ENCODE measurements around the gene REXO4.
"Not testable (repeated sequence)": the region's sequence is repeated elsewhere in the genome, so short reads cannot be mapped to it uniquely, and the experiment has no call there.

Gene REXO4, protein sequence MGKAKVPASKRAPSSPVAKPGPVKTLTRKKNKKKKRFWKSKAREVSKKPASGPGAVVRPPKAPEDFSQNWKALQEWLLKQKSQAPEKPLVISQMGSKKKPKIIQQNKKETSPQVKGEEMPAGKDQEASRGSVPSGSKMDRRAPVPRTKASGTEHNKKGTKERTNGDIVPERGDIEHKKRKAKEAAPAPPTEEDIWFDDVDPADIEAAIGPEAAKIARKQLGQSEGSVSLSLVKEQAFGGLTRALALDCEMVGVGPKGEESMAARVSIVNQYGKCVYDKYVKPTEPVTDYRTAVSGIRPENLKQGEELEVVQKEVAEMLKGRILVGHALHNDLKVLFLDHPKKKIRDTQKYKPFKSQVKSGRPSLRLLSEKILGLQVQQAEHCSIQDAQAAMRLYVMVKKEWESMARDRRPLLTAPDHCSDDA

DNA sequence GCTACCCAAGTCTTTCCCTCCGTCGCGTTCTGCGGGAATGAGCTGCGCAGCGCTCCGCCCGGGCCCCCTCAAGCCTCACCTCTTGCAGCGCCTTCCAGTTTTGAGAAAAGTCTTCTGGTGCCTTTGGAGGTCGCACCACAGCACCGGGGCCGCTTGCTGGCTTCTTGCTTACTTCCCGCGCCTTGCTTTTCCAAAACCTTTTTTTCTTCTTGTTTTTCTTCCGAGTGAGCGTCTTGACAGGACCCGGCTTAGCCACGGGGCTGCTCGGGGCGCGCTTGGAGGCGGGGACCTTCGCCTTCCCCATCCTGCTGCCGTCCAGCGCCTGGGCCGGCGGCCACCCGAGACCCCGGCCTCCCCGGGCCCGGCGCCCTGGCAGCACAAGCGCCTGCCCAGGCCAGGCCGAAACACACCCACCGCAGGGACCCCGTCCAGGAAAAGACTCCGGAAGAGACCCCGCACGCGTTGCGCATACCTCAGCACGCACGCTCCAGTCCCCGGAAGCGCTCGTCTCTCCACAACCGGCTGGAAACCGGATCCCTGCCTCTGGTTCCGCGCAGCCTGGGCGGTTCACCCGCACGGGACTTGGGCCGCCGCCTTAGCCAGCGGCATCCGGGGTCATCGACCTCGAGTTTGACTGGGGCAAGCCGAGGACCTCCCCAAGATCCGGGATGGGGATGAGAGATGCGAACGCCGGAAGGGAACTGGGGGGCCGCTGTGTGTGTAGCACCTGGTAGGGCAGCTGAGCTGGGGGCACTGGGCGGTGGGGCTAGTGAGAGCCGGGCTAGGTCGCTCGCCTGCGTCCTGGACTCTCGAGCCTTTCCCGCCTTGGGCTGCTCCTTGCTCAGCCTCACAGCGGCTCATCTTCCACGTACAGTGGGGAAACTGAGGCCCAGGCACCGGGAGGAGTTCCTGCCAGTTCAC is at the start of gene REXO4:
Gene REXO4 (minus strand): TSS at position 470 of the 921 bp plus-strand sequence. CDS start 166 bp downstream, at position 304.
- no peak for FAIRE-seq

DNA sequence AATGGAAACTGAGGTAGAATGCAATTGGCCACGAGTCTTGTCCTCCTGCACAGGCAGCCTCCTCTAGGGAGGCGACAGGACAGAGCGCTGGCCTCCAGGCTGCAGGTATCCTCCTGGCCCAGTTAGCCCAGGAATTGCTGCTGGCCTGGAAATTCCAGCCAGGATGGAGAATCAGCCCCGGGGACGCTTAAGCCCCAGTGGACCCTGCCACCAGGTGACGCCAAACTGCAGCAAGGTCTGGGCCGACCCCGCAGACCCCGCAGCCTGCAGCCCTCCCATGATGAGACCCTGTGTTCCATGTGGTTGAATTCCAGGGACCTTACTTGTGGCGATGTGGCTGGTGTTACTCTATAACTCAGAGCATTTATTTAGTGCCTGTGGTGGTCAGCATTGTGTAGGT is 49.3 kb upstream of the REXO4 start:
- FAIRE-seq: no peak

DNA sequence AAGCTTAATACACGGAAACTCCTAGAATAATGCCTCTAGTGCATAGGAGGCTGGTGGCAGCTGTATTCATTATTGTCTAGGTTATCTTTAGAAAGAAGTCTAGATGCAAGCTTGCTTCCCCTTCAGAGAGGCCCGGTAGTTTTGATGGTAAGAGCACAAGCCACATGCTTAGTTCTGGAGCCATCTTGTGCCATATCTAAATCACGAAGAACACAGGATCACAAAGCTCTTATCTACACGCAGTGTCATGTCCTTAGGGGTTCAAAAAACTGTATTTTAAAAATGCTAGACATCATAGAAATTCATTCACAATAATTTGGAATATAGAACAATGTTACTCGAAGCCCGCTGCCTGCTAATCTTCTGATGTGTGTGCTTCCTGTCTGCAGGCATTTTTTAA is 48.2 kb upstream of the REXO4 start:
- FAIRE-seq: no peak

DNA sequence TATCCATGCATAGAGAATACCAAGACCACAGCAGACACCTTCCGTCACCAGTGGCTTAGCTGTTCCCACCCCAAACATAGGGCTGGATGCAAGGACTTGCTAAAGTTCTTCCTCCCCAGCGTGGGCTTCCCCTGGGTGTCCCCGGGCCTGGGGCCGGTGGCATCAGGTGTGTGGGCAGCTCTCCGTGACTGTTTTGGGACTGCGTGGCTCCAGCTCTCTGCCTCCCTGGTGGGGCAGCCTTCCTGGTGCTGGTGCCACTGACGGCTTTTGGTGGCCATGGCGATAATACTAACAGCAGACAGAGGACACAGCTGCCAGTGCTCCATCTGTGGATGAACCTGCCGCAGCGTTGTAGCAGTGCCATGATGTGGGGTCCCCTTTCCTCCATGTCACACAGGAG is 46.8 kb upstream of the REXO4 start:
- FAIRE-seq: no peak

DNA sequence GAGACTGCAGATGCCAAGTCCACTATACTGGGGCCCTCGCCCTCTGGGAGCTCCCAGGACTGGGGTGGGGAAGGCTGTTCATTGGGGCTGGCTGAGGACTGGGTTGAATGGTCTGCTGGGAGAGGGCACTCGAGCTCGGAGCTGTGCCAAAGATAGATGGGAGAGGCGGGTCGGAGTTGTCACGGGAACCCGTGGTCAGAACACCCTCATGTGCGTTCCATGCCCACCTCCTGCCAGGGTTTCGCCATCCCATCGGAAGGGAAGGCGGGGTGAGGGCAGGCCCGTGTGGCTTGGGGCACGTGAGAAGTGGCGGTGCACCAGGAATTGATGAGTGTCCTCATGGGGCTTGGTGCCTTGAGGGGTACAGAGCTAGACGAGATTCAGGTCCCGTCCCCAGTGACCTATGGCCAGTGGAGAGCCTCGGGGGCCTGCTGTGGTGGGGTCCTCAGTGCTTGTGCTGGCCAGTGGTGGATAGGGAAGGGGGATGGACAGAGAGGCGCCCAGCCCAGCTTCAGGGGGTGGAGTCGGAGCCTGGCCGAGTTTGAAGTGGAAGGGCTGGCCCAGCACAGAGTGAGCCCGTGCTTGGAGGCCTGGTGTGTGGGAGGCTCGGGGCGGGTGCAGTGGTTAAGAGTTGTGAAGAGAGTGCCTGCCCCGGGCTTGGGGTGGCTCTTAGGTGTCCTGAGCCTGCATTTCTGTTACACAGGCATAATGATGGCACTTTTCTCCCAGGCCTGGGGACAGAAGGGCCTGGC is 46.2 kb upstream of the REXO4 start:
- no peak for FAIRE-seq

DNA sequence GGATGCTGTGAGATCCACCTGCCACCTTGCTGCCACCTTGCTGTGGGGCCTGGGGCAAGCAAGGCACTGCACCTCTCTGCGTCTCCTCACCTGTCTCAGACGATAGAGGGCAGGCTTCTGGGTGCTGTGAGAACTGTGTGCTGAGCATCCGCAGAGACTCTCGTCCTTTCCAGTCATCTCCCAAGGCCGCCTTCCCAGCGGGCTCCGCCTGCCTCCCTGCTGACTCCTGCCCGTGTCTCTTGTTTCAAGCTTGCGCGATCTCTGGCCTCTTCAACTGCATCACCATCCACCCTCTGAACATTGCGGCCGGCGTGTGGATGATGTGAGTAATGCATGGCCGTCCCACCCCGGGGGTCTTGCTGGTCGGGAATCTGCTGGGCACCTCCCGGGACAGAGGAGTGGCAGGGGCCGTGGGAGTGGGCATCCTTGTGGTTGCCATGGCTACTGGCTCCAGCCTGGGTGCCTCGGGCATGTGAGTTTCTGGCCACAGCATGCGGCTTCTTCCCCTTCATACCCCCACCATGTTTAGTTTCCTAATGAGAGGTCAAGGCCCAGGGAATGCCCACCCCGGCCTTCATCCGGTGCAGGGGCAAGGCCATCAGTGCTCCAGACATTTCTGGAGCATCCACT is 45.5 kb upstream of the REXO4 start:
- no peak for FAIRE-seq

DNA sequence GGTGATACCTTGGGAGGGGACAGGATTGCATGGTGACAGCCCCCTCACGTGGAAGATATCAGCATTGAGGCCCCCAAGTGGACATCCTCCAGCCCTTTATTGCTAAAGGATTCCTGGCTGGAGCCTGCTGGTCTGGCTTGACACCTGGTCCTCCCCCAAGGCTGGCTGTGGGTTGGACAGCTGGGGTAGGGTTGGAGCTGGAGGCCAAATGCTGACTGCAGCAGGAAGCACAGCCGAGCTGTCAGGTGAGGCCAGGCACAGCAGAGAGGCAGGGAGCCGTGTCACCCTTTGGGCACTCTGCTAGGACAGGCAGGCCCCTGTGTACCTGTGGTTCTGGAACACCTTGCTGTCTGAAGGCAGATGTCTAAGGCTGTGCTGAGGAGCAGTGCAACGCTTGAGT is 44.2 kb upstream of the REXO4 start:
- FAIRE-seq: no peak

DNA sequence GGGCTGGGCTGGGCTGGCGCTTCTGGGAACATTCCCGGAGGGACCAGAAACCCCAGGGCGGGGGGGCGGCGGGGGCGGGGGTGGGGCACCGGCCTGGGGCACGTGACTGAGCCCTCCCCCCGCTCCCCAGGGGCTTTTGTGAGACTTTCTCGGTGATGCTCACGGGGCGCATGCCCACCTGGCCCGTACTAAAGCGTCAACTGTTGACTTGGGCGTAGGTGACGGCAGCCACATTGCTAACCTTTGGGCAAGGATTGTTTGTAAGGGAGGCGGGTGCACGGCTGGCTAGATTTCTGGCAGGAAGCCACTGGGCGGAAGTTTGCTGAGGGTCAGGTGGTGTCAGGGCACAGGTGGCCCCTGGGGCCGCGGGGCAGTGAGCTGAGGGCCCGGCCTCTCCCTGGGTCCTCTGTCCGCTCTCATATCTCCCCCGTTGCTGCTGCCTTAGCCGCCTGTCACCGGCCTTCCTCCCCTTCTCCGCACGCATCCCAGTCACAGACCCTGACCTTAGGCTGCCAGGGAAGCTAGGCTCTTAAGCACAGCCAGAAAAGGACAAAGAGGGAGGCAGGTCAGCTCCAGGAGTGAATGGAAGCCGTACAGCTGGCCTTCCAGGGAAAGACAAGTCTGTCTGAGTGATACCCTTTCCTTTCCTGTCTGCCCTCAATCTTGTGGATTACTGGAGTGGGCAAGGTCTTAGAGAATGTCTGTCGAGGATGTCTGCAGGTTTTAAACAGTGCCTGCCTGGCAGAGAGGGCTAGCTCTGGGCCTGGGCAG is 42.8 kb upstream of the REXO4 start:
- FAIRE-seq: no peak

DNA sequence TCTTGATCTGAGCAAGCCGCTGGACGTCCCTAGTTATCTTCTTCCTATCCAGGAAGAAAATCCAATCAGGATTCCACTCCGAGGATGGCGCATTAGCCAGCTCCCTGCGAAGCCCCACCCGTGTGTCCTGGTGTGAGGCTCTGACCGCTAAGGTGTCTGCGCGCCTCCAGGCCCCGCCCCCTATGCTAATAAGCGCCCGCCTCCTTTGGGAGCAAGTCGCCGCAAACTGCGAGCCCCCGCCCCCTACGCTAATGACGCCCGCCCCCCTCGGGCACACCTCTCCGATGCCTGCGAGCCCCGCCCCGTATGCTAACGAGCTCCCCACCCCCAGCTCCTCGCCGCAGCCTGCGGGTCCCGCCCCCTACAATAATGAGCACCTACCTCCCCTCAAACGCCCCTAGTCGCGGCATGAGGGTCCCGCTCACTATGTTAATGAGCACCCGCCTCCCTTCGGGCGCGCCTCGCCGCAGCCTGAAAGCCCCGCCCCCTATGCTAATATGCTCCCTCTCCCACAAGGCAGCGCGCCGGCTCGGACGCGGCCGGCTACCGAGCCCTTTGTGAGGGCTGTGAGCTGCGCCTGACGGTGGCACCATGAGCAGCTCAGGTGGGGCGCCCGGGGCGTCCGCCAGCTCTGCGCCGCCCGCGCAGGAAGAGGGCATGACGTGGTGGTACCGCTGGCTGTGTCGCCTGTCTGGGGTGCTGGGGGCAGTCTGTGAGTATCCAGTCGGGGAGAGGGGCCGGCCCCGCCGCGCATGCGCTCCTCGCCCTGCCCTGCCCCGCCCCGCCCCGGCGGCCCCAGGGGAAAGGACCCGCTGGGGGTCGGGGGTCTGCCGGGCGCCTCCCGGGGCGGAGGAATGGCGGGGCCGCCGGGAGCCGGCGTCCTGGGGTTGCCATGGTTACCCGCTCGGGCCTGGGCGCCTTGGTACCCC is 41.9 kb upstream of the REXO4 start, which contains the start of gene CACFD1:
Gene CACFD1 (plus strand): TSS at position 503 of the 929 bp plus-strand sequence. CDS start 89 bp downstream, at position 592.
- FAIRE-seq: no peak

DNA sequence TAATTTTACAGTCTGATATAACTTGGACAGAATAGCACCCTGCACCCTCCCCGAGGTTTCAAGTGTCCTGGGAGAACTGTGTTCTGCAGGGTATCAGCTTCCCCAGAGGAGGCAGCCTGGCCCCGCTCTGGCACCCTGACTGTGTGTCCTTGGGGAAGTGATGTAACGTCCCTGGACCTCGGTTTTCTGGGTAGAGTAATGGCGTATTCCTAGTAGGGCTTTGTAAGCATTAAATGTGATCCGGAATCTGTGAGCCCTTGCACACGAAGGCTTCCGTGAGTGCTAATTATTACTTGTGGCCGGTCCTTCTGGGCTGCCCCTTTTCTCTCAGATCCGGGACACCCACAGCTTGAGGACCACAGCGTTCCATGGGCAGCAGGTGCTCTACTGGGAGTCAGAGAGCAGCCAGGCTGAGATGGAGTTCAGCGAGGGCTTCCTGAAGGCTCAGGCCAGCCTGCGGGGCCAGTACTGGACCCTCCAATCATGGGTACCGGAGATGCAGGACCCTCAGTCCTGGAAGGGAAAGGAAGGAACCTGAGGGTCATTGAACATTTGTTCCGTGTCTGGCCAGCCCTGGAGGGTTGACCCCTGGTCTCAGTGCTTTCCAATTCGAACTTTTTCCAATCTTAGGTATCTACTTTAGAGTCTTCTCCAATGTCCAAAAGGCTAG is 41.0 kb upstream of the REXO4 start:
- FAIRE-seq: no peak

DNA sequence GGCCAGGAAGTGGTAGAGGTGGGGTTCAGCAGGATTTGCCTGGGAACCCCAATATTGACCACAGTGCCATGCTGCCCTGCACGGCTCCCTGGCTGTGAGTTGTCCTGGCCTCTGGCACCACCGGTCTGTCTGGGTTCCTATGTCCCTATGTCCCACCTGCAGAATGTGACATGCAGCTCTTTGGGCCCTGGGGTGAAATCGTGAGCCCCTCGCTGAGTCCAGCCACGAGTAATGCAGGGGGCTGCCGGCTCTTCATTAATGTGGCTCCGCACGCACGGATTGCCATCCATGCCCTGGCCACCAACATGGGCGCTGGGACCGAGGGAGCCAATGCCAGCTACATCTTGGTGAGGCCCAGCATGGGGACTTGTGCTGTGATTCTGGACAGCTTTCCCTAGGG is 39.9 kb upstream of the REXO4 start:
- no peak for FAIRE-seq

DNA sequence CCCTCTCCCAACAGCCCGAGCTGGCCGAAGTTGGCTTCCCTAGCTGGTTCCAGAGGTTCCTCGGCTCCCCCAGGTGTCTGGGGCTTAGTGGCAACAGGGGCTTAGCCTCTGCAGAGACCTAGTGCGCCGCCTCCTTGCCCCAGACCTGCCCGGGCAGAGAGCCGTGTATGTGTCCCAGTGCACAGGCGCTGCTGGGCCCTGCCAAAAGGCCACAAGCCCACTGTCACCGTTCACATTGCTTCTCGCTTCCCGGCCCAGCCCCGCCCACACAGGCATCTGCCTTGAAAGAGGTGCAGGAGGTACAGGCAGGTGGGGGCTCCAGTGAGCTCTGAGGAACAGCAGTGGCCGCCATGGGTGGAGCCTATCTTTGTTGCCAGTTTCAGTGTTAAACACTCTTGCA is 39.4 kb upstream of the REXO4 start:
- no peak for FAIRE-seq

DNA sequence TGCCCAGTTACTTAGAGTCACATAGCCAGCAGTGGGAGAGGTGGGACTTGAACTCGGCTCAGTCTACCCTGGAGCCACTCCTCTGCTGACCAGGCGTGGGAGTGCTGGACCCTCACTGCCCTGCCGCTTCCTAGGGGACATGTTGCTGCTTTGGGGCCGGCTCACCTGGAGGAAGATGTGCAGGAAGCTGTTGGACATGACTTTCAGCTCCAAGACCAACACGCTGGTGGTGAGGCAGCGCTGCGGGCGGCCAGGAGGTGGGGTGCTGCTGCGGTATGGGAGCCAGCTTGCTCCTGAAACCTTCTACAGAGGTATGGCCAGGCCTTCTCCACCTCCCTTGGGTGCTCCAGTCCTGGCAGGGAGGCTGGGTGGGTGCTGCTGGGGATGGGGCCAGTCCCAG is 38.6 kb upstream of the REXO4 start:
- no peak for FAIRE-seq

DNA sequence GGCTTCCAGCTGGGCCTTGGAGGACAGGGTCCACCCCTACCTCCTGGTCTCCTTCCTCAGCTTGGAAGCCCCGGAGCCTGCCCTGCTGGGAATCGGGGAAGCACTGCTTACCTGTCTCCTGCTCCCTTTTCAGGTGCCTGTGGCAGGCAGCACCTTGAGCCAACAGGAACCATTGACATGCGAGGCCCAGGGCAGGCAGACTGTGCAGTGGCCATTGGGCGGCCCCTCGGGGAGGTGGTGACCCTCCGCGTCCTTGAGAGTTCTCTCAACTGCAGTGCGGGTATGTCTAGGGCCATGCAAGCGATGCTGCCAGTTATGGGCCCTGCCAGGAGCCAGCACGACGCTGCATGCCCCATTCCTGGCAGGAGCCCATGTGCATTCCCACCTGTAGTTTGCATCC is 38.1 kb upstream of the REXO4 start:
- FAIRE-seq: no peak

DNA sequence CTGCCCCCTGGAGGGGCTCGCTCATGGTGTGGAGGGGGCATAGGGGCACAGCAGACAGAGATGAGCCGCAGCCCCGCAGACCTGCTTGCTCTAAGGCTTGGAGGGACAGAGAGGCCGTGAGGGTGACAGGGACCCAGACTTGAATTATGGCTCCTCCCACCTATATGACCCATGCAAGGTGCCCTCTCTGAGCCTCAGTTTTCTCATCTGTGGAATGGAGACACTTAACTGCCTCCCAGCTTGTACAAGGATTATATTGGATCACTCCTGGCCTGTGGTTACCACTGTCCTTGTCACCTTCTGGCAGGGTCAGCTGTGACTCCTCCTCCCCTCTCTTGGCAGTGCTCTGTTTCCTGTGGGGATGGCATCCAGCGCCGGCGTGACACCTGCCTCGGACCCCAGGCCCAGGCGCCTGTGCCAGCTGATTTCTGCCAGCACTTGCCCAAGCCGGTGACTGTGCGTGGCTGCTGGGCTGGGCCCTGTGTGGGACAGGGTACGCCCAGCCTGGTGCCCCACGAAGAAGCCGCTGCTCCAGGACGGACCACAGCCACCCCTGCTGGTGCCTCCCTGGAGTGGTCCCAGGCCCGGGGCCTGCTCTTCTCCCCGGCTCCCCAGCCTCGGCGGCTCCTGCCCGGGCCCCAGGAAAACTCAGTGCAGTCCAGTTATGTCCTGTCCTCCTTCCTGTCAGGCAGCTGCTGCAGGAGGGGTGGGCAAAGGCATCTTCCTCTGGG is 37.3 kb upstream of the REXO4 start:
- FAIRE-seq: no peak

DNA sequence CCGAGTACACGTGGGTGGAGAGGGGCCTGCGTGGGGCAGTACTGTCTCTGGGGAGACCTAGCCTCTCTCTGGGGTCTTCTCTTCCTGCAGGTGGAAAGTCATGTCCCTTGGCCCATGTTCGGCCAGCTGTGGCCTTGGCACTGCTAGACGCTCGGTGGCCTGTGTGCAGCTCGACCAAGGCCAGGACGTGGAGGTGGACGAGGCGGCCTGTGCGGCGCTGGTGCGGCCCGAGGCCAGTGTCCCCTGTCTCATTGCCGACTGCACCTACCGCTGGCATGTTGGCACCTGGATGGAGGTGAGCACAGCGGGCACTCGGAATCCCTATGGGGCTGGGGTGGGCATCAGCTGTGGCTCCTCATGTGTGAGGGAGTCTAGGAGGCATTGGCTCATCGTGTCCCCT is 36.5 kb upstream of the REXO4 start:
- FAIRE-seq: no peak

DNA sequence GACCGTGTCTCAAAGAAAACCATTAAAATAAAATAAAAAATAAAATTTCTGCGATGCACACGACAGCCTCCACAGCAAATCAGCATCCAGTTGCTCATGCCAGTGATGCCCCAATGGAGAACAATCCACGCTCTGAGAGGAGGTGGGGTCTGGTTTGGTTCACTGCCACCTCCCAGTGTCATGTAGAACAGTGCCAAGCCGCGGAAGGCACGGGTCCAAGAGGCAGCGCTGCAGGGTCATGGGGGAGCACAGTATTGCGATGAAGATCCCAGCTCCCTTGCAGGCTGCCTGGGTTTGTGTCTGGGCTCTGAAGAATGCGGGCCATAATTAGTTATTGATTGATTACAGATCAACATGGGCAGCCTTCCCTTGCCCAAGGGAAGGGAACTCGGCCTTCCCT is 35.8 kb upstream of the REXO4 start:
- no peak for FAIRE-seq

DNA sequence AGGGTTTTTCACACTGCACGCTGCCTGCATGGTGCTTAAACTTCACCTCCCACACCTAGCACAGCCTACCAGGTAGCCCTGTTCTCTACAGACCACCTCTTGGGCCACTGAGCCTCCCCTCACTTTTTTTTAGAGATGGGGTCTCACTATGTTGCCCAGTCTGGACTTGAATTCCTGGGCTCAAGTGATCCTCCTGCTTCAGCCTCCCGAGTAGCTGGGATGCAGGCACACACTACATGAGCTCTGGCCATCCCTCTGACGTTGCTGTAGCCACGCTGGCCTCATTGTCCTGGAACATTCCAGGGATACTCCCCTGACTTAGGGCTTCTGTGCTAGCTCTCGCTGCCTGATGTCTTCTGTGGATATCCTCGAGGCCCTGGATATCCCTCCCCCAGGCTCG is 34.8 kb upstream of the REXO4 start:
- FAIRE-seq: no peak

DNA sequence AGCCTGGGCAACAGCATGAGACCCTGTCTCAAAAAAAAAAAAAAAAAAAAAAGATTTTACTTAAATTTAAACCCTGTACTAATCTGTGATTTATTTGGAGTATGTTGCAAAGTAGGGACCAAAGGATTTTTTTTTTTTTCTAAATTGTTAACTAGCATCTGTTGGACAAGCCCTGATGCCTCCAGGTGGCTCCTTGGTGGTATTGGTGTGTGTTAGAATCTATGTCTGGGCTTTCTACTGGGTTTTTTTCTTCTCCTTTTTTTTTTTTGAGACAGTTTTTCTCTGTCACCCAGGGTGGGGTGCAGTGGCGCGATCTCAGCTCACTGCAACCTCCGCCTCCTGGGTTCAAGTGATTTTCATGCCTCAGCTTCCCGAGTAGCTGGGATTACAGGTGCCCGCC is 34.1 kb upstream of the REXO4 start:
- FAIRE-seq: not testable (repeated sequence)

Data from A204.1 (cell line).